Measurements from ENCODE around the gene GRHL1. TPM values are rescaled to one million over a fixed set of nuclear protein-coding genes. Genes with fewer than 3 reads are reported as not detected.

The GRHL1 gene
- total and polyA plus RNA-seq, 2 of the 4 experiments (the other 2 are of a cell fraction) = 0.18 to 0.21 TPM

DNA sequence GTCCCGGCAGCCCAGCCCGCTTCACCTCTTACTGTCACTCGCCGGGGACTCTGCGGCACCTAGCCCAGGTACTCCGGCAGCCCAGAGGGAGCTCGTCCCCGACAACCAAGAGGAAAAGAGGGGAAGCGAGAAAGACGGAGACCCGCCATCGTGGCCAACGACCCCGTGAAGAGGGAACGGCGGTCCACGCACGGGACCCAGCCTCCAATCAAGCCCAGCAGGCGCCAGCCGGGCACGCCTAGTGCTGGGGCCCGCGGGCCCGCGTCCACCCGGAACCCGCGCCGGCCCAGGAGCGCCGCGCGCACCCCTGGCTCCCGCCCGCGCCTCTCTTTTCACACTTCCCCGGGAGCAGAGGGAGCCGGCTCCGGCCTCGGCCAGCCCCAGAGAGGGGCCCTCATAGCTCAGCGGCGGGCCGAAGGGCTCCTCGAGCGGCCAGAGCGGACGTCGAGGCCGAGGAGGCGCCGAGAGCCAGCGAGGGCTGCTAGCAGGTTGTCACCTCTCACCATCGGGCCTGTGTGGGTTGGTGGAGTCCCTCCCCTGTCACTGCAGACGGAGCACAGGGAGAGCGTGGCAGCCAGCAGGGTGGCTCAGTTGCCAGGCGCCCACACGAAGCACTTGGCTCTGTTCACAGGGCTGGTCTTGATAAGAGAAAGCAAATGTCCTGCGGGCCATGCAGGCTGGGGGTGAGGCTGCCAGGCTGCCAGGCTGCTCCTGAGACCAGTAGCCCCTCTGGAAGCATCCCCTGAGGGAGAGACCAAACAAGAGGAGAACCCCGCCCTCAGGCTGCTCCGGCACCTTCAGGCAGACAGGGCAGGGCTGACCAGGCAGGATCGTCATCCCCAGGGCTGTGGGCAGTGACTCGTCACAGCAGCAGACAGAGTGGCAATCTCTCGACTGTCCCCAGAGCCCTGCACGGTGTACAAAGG lies 55.0 kb downstream of the GRHL1 start:
- no peak overlapping the region for H2BK5ac ChIP-seq (ENCODE audit: low read depth, low read length, poor library complexity, severe bottlenecking)
- H3K14ac ChIP-seq (replicated peaks; ENCODE audit: low read depth, low read length) = no peak overlapping the region
- H4K91ac ChIP-seq (ENCODE audit: insufficient read depth, low read depth, low read length) = peak overlapping the region; percentile 51
- no peaks in the 10 kb centered on the region for H3K36me3 ChIP-seq (ENCODE audit: control insufficient read depth, insufficient read depth, low read length)
- H4K20me1 ChIP-seq (ENCODE audit: insufficient read depth, low read length) = no peaks in the 10 kb centered on the region
- H3K9ac ChIP-seq (ENCODE audit: low read depth, low read length) = no peak overlapping the region
- ChIA-PET CTCF (no interaction called here), POLR2A (ENCODE audit: unreplicated experiment) (no interaction called here)
- no peak overlapping the region for H3K27ac ChIP-seq (ENCODE audit: insufficient read depth, low read length)
- H3K4me1 ChIP-seq (ENCODE audit: control insufficient read depth, insufficient read depth, low read length) = peaks cover 28% of the 10 kb centered on the region
- H3K4me3 ChIP-seq (ENCODE audit: insufficient read depth, low read depth, low read length) = no peak overlapping the region
- H2BK15ac ChIP-seq (ENCODE audit: low read depth, low read length) = peak overlapping the region; percentile 38; the same call in 1 of the 3 replicates
- H2BK120ac ChIP-seq (ENCODE audit: low read depth, low read length) = peak overlapping the region; percentile 11; the same call in 1 of the 2 replicates
- H3K27me3 ChIP-seq (ENCODE audit: control insufficient read depth, insufficient read depth, low read length) = no peaks in the 10 kb centered on the region
- H3K79me1 ChIP-seq (ENCODE audit: low read depth in 1 of 2, low read length in 2 of 2) = no peaks in the 10 kb centered on the region
- 0 out of 2 replicates have a peak overlapping the region, but pooled peaks have one; percentile 54 for H2AK5ac ChIP-seq (ENCODE audit: low read depth, low read length)
- TF ChIP-seq RFX5 (IDR thresholded peaks at IDR 0.05; ENCODE audit: low read depth, low read length) (no peak), RCOR1 (IDR thresholded peaks at IDR 0.05; ENCODE audit: insufficient replicate concordance, low read length) (no peak), BHLHE40 (IDR thresholded peaks at IDR 0.05; ENCODE audit: low read depth, low read length) (no peak), NFE2L2 (IDR thresholded peaks at IDR 0.05; ENCODE audit: low read depth, low read length) (no peak), SMC3 (IDR thresholded peaks at IDR 0.05; ENCODE audit: low read depth, low read length) (no peak), MAZ (IDR thresholded peaks at IDR 0.05; ENCODE audit: borderline replicate concordance, low read depth, low read length) (no peak)
- TF ChIP-seq, protein P1, sequence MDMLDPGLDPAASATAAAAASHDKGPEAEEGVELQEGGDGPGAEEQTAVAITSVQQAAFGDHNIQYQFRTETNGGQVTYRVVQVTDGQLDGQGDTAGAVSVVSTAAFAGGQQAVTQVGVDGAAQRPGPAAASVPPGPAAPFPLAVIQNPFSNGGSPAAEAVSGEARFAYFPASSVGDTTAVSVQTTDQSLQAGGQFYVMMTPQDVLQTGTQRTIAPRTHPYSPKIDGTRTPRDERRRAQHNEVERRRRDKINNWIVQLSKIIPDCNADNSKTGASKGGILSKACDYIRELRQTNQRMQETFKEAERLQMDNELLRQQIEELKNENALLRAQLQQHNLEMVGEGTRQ (IDR thresholded peaks at IDR 0.05; ENCODE audit: low read depth, low read length) = no peak
- intact Hi-C loops (cut with micrococcal nuclease) (no loop called here), dilution Hi-C loops (cut with HindIII; ENCODE audit: low sequenced_read_pairs, unreplicated experiment) (no loop called here), in situ Hi-C loops (cut with MboI; ENCODE audit: low sequenced_read_pairs) (no loop called here)
- WGBS, 2 experiments (ENCODE audit: extremely low coverage in 2 of 2, insufficient read length in 1 of 2) = 64% methylated on average over 31 of the region's 64 CpGs; no CpG with 5 or more reads in 1 of the 2 experiments
- H4K5ac ChIP-seq (ENCODE audit: low read depth, low read length) = no peak overlapping the region
- H3K4ac ChIP-seq (ENCODE audit: low read depth, low read length) = peak overlapping the region; percentile 70
- H2AFZ ChIP-seq (replicated peaks; ENCODE audit: low read length, poor library complexity) = peak overlapping the region; percentile 84
- H3K23ac ChIP-seq (ENCODE audit: low read depth, low read length) = no peak overlapping the region
- no peak overlapping the region for H3K4me2 ChIP-seq (ENCODE audit: low read depth, low read length)
- H3K9me3 ChIP-seq (ENCODE audit: control insufficient read depth, insufficient read depth, low read length) = no peaks in the 10 kb centered on the region
- no peak for DNase-seq
- BruUV-seq (replicated peaks) = no TSS peak
- peak; percentile 30; the same call in 1 of the 2 replicates for ATAC-seq (ENCODE audit: low read depth)
- peak overlapping the region; percentile 12 for H2AK9ac ChIP-seq (replicated peaks; ENCODE audit: low read depth, low read length, poor library complexity)
- H3K9me1 ChIP-seq (ENCODE audit: insufficient read depth, low read length) = peaks cover 10% of the 10 kb centered on the region
- peak overlapping the region; percentile 53 to 72; a peak in 2 of 4 replicates for H4K8ac ChIP-seq (ENCODE audit: low read depth in 2 of 2, low read length in 2 of 2)
- no peak overlapping the region for H3K18ac ChIP-seq (ENCODE audit: low read depth, low read length)
- no peak overlapping the region for H3K56ac ChIP-seq (ENCODE audit: extremely low read depth, insufficient read depth, low read length)
- no peak overlapping the region for H2BK20ac ChIP-seq (ENCODE audit: low read depth, low read length)

All from IMR-90 (cell line).